ENCODE data around the gene NTM. TPM values are rescaled to one million over a fixed set of nuclear protein-coding genes. Genes with fewer than 3 reads are reported as not detected.

The NTM gene
- total and polyA plus RNA-seq, 2 experiments from 2014 or later: 1.1 to 1.7 TPM

- H3K4me3 ChIP-seq: no peak overlapping the region
- peaks cover 4% of the 10 kb centered on the region for H3K27me3 ChIP-seq
- DNase-seq (ENCODE audit: low read depth in 1 of 2, low spot score in 1 of 2): no peak
- no peak for TF ChIP-seq CTCF (IDR thresholded peaks at IDR 0.05; ENCODE audit: low read depth, low read length)
- H3K9me3 ChIP-seq (ENCODE audit: low read depth): no peaks in the 10 kb centered on the region
- H3K27ac ChIP-seq: no peak overlapping the region
- H3K4me1 ChIP-seq (ENCODE audit: low read depth): no peaks in the 10 kb centered on the region
- no peaks in the 10 kb centered on the region for H3K36me3 ChIP-seq
Measured at GRCh38 chr11:131614631-131615030, 244.2 kb downstream of the NTM start.

- no peak for DNase-seq (ENCODE audit: low read depth in 1 of 2, low spot score in 1 of 2)
- peaks cover 2% of the 10 kb centered on the region for H3K27me3 ChIP-seq
- no peak overlapping the region for H3K27ac ChIP-seq
- H3K9me3 ChIP-seq (ENCODE audit: low read depth): no peaks in the 10 kb centered on the region
- no peak overlapping the region for H3K4me3 ChIP-seq
- no peaks in the 10 kb centered on the region for H3K36me3 ChIP-seq
- no peaks in the 10 kb centered on the region for H3K4me1 ChIP-seq (ENCODE audit: low read depth)
- TF ChIP-seq CTCF (IDR thresholded peaks at IDR 0.05; ENCODE audit: low read depth, low read length): no peak
Measured at GRCh38 chr11:131615611-131616010, 245.2 kb downstream of the NTM start.

- no peaks in the 10 kb centered on the region for H3K9me3 ChIP-seq (ENCODE audit: low read depth)
- no peak overlapping the region for H3K27ac ChIP-seq
- H3K4me1 ChIP-seq (ENCODE audit: low read depth): no peaks in the 10 kb centered on the region
- no peak for DNase-seq (ENCODE audit: low read depth in 1 of 2, low spot score in 1 of 2)
- TF ChIP-seq CTCF (IDR thresholded peaks at IDR 0.05; ENCODE audit: low read depth, low read length): no peak
- no peaks in the 10 kb centered on the region for H3K27me3 ChIP-seq
- no peak overlapping the region for H3K4me3 ChIP-seq
- no peaks in the 10 kb centered on the region for H3K36me3 ChIP-seq
Measured at GRCh38 chr11:131616481-131617140, 246.2 kb downstream of the NTM start.

GRCh38 chr11:131618201-131618600 is 247.8 kb downstream of the NTM start:
- H3K9me3 ChIP-seq (ENCODE audit: low read depth): no peaks in the 10 kb centered on the region
- TF ChIP-seq CTCF (IDR thresholded peaks at IDR 0.05; ENCODE audit: low read depth, low read length): no peak
- no peaks in the 10 kb centered on the region for H3K27me3 ChIP-seq
- peak in 1 of 2 donors; percentile 25 for DNase-seq (ENCODE audit: low read depth in 1 of 2, low spot score in 1 of 2)
- no peak overlapping the region for H3K27ac ChIP-seq
- H3K36me3 ChIP-seq: no peaks in the 10 kb centered on the region
- no peaks in the 10 kb centered on the region for H3K4me1 ChIP-seq (ENCODE audit: low read depth)
- no peak overlapping the region for H3K4me3 ChIP-seq

GRCh38 chr11:131622193-131622592 is 251.8 kb downstream of the NTM start:
- no peak overlapping the region for H3K27ac ChIP-seq
- no peak for TF ChIP-seq CTCF (IDR thresholded peaks at IDR 0.05; ENCODE audit: low read depth, low read length)
- no peaks in the 10 kb centered on the region for H3K27me3 ChIP-seq
- H3K4me1 ChIP-seq (ENCODE audit: low read depth): no peaks in the 10 kb centered on the region
- no peak overlapping the region for H3K4me3 ChIP-seq
- no peaks in the 10 kb centered on the region for H3K9me3 ChIP-seq (ENCODE audit: low read depth)
- H3K36me3 ChIP-seq: no peaks in the 10 kb centered on the region
- DNase-seq (ENCODE audit: low read depth in 1 of 2, low spot score in 1 of 2): no peak
